HG03565 (cell line): Measurements from ENCODE around the gene MYH10.
"Not testable (repeated sequence)": the region's sequence is repeated elsewhere in the genome, so short reads cannot be mapped to it uniquely, and the experiment has no call there.

Source experiments
- ATAC-seq: cut with Tn5 transposase; IDR thresholded peaks from one replicate; pipeline ENCODE4 v1.9.1; 2021; ENCODE audit warnings: mild to moderate bottlenecking, moderate library complexity; ENCODE audit not compliant: unreplicated experiment

Gene MYH10

DNA sequence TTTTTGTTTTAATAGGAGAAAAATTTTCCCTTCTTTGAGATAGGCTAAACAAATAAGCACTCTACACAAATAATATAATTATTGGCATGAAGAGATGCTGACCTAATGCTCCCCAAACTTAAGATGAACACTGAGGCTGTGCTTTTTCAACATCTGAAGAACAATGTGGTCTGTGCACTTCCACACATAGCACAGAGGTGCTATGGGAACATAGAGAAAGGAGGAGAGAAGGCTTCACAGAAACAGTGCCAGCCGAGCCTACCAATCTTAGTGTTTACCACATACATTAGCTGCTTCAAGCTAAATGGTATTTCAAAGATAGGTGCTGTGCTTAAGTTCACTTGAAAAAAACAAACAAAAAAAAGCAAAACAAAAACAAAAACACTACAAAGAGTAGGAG, 72.4 kb downstream of the MYH10 start:
- ATAC-seq, result no peak

GRCh38 chr17:8557176-8557806, 73.2 kb downstream of the MYH10 start:
- ATAC-seq, result no peak

DNA sequence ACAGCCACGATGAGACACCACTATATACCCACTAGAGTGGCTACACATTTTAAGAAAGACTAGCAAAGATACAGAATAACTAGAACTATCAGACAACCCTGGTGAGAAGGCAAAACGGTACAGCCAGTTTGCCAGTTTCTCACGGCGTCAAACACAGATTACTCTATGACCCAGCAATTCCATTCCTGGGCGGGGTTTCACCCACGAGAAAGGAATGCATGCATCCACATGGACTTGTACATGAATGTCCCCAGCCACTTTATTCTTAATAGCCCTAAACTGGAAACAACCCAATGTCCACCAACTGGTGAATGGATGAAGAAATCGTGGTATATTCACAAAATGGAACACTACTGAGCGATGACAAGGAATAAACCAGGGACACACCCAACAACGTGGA, 74.5 kb downstream of the MYH10 start:
- ATAC-seq, result no peak

- no peak for ATAC-seq
These were observed 75.5 kb downstream of the MYH10 start for GRCh38 chr17:8555062-8555461.

GRCh38 chr17:8552577-8553320, 77.8 kb downstream of the MYH10 start:
- no peak for ATAC-seq

DNA sequence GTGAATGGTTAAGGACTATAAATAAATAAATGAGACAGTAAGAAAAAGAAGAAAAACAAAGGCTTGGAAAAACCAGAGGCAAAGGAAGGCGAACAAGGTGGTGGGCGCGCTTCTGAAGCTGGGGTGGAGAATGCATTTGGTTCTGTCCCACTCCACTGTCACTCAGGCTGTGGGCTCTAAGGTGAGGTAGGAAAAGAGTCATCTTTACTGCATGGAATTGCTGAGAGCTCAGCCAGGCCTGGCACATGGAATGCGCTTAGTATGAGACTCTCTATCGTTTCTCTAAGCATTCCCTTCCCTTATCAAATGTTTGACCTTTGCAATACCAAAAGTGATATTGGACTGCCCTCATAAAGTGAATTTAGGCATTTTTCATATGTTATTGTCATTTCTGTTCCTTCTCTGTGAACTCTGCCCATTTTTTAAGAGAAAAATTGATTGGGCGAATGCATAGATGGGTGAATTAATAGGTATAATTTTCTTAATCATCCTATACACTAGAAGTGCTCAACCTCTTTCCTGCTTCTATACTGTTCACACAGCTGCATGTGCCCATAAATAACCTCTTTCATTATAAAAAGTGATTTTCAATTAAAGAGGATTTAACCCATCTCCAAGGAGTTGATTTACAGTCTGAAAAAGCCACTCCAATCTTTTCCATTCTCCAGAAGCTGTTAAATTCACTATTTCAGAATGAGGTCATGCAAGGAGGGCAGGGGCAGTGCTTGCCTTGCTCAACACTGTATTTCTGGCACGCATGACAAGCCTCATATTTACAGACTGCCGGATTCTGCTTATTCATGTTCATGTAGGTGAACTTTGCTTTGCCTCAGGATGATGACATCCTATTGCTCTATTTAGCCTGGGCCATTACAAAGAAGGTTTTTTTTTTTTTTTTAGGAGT, 87.7 kb downstream of the MYH10 start:
- ATAC-seq, result no peak

DNA sequence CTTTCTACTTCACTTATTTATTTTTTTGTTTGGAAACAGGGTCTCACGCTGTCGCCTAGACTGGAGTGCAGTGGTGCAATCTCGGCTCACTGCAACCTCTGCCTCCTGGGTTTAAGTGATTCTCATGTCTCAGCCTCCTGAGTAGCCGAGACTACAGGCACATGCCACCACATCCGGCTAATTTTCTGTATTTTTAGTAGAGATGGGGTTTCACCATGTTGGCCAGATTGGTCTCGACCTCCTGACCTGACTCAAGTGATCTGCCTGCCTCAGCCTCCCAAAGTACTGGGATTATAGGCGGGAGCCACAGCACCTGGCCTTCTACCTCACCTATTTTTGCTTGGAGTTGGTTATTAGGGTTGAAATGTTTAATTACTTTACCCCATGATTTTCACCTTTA, 90.5 kb downstream of the MYH10 start:
- ATAC-seq, result not testable (repeated sequence)

- ATAC-seq, result no peak
These were observed 92.8 kb downstream of the MYH10 start for GRCh38 chr17:8537734-8538133.

DNA sequence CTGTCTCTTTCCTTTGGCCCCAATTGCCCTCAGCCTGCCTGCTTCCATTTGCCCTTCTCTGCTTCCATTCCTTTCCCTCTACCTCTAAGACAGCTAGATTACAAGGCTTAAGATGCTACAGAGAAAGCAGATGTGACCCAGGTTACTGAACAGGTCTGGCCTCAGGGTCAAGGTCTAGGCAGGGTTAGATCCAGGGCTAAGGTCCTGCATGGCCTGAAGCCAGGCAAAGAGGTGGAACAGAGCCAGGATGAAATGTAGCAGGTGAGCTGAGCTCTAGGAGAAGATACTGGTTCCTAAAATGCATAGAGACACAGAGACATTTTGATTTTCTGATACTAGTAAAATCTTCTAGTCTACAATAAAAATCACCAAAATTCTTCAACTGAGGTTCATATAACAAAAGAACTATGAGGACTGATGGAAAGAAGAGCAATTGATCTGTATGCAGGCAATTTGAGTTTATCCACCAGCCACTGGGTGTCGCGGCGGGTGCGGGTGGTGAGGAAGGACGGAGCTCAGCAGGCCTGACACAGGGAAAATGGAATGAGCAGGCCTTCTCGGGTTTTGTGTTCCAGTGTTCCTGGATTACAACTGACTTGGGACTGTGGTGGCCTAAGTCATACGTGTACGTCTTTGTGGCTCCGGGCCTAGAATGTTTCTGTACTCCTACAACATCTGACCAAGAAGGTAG, 95.9 kb downstream of the MYH10 start:
- ATAC-seq, result no peak

DNA sequence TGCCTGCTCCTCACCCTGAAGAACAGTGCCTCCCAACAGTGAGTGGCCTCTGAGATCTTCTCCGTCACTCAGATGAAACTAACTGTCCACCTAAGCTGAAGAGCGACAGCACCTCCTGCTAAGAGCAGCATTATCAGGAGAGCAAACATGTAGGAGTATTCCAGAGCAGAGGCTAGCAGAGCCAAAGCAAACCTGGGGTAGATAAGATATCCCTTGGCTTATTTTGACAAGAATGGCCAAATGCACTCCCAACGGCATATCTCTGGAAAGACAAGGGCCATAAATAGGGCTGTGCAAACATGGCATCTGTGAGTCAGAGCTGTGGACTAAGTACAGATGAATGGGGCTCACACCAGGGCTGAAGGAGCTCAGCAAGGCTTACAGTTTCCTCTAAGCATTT, 98.5 kb downstream of the MYH10 start:
- no peak for ATAC-seq

DNA sequence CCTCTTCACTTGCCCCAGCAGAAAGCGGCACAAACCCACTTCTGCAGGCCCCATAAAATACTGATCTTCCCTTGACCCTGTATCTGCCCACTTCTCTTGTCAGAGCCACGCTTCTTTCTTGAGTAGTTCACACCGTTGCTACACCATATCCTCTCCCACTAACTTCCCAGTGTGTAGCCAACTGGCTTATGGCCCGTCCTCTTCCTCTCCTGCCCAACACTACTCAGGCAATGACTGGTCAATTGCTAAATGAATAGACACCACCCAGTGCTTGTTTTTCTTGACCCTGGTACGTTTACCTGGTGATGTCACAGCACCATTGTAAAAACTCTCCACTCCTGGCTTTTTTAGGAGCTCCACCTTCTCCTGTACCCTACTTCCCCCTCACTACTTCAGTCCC, 107.9 kb downstream of the MYH10 start:
- ATAC-seq, result no peak

DNA sequence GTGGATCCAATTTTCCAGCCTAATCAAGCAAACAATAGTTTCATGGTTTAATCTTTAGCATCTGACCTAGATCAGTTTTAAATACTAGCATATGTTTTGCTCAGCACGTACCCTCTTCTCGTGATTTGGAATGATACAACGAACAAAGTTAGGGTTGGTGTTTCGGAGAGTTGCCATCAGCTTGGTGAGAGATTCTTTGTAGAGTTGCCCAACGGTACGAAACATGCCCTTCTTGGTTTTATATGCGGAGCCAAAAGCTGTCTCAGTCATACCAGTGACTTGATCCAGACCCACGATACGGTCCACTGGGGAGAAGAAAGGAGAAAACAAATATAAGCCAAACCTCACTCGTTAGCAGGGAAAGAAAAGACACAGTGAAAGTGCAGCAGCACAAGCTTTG, 109.5 kb downstream of the MYH10 start:
- ATAC-seq, result no peak

DNA sequence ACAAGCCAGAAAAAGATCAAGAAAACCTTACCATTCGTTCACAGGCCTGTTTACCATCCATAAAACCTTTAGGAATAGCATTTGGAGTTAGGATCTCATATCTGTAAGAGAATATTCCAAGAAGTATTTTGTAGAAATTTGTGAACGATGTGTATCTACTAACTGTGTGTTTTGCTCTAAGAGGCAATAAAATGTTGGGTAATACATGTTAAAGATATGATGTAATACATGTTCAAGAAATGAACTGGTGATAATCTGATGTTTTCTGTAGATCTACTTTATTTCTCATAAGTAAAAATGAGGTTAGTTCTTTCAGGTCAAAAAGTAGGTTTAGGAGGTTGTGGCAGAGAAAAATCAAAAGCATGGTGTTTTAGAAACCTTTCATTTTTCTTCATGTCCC, 111.7 kb downstream of the MYH10 start:
- no peak for ATAC-seq

DNA sequence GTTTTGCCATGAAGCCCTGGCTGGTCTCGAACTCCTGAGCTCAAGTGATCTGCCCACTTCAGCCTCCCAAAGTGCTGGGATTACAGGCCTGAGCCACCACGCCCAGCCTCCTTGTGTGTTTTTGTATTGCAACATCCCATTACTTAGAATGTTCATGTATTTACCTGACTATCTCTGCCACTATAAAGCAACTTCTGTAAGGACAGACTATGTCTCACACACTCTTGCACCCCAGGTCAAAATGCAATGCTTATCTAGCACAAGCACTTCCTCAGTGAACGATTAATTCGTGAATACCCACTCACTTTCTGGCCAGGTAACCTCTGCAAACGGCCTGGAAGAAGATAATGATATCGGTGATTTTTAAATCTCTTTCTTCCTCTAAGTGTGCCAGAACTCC, 112.2 kb downstream of the MYH10 start:
- no peak for ATAC-seq

DNA sequence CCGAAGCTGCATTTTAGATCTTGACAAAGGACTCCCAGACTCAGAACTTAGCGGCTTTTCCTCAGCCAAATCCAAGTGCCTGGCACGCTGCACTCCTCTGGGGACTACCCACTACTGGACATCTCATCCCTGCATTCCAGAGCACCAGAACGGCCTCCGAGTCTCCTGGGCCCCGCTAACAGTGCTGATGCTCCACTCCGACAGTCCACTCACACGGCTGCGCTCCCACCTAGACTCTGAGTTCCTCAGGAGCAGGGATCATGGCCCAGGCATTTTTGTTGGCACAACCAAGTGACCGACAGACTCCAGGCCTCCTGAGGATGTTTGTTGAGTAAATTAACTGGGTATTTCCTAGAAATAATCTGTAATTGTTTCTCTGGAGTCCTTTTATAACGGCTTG, 115.7 kb downstream of the MYH10 start:
- no peak for ATAC-seq

- ATAC-seq, result no peak
These were observed 124.4 kb downstream of the MYH10 start for GRCh38 chr17:8506145-8506544.

DNA sequence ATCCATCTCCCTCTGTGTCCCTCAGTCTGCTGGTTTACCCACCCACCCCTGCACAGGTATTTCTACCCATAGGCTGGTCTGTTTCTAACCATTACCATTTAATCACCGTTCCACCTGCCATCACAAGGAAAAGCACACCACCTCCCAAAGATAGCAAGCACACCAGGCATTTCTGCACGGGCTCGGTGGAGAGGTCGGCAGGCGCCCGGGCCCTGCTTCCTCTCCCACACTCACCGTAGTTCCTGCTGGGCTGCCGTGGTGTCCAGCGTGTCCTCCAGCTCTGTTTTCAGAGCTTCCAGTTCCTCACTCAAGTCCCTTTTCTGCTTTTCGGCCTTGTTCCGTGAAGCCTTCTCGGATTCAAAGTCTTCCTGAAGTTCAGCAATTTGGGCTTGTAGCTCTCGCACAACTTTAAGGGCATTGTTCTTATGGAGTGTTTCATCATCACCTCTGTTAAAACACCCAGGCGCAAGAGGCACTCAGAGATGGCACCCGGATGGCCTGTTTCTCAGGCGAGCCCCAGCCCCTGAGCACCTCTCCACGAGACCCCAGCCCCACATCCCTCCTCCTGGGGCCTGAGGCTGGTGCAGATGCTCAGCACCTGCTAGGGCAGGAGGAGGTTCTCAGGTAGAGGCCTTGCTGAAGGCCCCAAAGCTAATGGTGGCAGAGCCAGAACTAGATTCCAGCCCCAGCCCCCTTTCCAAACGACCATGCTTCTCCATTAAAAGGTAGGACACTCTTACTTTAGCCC, 125.9 kb downstream of the MYH10 start:
- no peak for ATAC-seq

DNA sequence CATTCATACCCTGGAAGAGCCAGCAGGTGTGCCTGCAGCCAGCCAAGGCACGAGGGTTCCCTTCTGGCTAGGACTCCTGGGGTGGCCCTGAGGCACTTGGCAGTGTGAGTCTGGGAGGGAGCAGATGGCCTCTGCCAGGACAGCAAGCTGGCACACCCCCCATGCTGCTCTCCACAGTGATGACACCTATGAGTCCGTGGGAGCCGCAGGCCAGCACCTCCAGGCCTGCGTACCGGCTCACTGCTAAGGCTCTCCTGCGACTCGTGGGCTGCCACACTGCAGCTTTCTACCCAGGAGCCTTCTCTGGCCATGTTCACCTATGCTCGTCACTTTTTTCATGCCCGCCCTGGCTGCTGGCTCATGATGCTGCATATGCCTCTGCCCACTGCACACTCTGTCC, 126.7 kb downstream of the MYH10 start:
- no peak for ATAC-seq

GRCh38 chr17:8503368-8503767, 127.2 kb downstream of the MYH10 start:
- no peak for ATAC-seq

DNA sequence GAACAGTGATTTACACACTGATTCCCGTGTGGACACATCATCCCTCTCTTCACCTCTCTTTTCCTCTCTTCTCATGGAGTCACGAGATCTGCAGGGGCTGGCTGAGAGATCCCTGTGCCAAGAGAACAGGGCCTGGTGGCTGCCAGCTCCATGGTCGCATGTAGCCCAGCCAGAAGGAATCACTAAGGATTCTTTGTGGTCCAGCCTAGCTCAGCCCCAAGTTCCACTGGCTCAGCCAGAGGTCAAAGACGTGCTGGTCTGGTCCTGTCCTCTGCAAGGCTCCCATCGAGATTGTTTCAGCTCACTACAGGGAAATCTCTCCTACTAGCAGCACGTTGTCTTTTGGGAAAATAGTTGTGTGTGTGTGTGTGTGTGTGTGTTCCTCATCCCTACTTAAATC, 128.4 kb downstream of the MYH10 start:
- ATAC-seq, result no peak

DNA sequence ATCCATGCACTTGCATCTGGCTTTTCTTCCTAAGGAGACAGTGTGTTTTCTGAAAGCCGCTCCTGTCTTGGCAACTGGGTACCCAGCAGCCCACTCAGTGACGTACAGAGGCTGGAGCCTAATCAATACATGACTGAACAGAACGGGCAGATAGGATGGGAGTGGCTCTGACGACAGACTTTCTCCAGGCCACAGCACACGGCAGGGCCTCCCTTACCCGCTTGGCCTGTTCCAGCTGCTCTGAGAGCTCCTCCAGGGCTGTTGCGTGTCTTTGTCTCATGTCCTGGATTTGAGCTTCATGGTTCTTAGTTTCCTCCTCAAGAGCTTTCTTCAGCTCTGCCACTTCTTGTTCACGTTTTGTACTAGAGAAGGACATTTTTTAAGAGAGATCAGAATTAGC, 129.9 kb downstream of the MYH10 start:
- ATAC-seq, result no peak
